HL-60 (cell line): ENCODE results near the gene KLHL3.

ENCODE experiments used
- DNase-seq, 2 experiments: peaks; one replicate each; pipeline ENCODE4 v3.0.0-alpha.2; 2010 to 2020; ENCODE audit warnings: low read depth in 1 of 2, low spot score in 1 of 2
- H3K27ac ChIP-seq: fragments of 250-450 bp; sonication (Bioruptor Pico); replicated peaks from 2 replicates; pipeline ENCODE4 v1.5.1; 2020; ENCODE audit warnings: mild to moderate bottlenecking, moderate library complexity
- H3K27me3 ChIP-seq: fragments of 250-450 bp; sonication (Bioruptor Pico); 2 replicates; pipeline ENCODE4 v1.5.1; 2021; ENCODE audit warnings: mild to moderate bottlenecking, moderate library complexity; ENCODE audit not compliant: insufficient read depth, poor library complexity, severe bottlenecking
- H3K4me3 ChIP-seq: replicated peaks from 2 replicates; pipeline ENCODE4 v1.5.1; 2011; ENCODE audit warnings: mild to moderate bottlenecking, control low read depth, low read length; ENCODE audit not compliant: insufficient read depth
- GABPA ChIP-seq: IDR thresholded peaks from 2 replicates; pipeline ENCODE4 v1.6.1; 2012; ENCODE audit warnings: low read depth
- POLR2AphosphoS5 ChIP-seq: IDR thresholded peaks from 2 replicates; pipeline ENCODE4 v1.6.1; 2012; ENCODE audit warnings: low read depth
- SPI1 ChIP-seq: IDR thresholded peaks from 2 replicates; pipeline ENCODE4 v1.6.1; 2012; ENCODE audit warnings: low read depth, mild to moderate bottlenecking, borderline replicate concordance
- TF ChIP-seq, protein P1 (sequence below): IDR thresholded peaks from one replicate; pipeline ENCODE4 v1.5.1; 2011; ENCODE audit warnings: low read length, control low read depth, inconsistent platforms; ENCODE audit not compliant: insufficient read depth
- TF ChIP-seq, protein P2 (sequence below): IDR thresholded peaks from 2 replicates; pipeline ENCODE4 v1.6.1; 2012; ENCODE audit warnings: low read depth; ENCODE audit not compliant: insufficient replicate concordance

The KLHL3 gene

GRCh38 chr5:137641148-137641547 lies 94.7 kb downstream of the KLHL3 start:
- no peak for DNase-seq
- H3K27me3 ChIP-seq, result no peaks in the 10 kb centered on the region
- no peak overlapping the region for H3K4me3 ChIP-seq
- no peak overlapping the region for H3K27ac ChIP-seq
- TF ChIP-seq, protein P1, sequence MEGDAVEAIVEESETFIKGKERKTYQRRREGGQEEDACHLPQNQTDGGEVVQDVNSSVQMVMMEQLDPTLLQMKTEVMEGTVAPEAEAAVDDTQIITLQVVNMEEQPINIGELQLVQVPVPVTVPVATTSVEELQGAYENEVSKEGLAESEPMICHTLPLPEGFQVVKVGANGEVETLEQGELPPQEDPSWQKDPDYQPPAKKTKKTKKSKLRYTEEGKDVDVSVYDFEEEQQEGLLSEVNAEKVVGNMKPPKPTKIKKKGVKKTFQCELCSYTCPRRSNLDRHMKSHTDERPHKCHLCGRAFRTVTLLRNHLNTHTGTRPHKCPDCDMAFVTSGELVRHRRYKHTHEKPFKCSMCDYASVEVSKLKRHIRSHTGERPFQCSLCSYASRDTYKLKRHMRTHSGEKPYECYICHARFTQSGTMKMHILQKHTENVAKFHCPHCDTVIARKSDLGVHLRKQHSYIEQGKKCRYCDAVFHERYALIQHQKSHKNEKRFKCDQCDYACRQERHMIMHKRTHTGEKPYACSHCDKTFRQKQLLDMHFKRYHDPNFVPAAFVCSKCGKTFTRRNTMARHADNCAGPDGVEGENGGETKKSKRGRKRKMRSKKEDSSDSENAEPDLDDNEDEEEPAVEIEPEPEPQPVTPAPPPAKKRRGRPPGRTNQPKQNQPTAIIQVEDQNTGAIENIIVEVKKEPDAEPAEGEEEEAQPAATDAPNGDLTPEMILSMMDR, result no peak
- TF ChIP-seq GABPA (no peak), POLR2AphosphoS5 (no peak), SPI1 (no peak)
- TF ChIP-seq, protein P2, sequence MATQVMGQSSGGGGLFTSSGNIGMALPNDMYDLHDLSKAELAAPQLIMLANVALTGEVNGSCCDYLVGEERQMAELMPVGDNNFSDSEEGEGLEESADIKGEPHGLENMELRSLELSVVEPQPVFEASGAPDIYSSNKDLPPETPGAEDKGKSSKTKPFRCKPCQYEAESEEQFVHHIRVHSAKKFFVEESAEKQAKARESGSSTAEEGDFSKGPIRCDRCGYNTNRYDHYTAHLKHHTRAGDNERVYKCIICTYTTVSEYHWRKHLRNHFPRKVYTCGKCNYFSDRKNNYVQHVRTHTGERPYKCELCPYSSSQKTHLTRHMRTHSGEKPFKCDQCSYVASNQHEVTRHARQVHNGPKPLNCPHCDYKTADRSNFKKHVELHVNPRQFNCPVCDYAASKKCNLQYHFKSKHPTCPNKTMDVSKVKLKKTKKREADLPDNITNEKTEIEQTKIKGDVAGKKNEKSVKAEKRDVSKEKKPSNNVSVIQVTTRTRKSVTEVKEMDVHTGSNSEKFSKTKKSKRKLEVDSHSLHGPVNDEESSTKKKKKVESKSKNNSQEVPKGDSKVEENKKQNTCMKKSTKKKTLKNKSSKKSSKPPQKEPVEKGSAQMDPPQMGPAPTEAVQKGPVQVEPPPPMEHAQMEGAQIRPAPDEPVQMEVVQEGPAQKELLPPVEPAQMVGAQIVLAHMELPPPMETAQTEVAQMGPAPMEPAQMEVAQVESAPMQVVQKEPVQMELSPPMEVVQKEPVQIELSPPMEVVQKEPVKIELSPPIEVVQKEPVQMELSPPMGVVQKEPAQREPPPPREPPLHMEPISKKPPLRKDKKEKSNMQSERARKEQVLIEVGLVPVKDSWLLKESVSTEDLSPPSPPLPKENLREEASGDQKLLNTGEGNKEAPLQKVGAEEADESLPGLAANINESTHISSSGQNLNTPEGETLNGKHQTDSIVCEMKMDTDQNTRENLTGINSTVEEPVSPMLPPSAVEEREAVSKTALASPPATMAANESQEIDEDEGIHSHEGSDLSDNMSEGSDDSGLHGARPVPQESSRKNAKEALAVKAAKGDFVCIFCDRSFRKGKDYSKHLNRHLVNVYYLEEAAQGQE, result no peak

DNA sequence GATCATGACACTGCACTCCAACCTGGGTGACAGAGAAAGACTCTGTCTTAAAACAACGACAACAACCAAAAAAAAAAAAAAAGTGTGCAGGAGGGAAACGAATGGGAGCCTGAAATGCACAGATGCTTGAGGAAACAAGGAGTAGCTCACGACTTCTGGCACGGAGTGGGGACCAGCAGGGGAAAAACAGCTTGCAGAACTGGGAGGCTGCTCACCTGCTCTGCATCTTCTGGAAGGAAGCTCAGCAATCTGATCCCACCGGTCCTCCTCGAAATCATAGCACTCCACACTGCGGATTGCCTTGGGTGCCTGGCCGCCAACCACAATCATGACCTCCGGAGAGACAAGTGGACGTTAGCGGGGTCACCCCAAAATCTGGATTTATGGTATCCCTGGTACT lies 96.2 kb downstream of the KLHL3 start:
- Histone ChIP-seq H3K27me3 (no peaks in the 10 kb centered on the region), H3K27ac (no peak overlapping the region), H3K4me3 (no peak overlapping the region)
- no peak for TF ChIP-seq POLR2AphosphoS5
- TF ChIP-seq, protein P1, result no peak
- TF ChIP-seq, protein P2, result no peak
- TF ChIP-seq GABPA, result no peak
- no peak for TF ChIP-seq SPI1
- no peak for DNase-seq

GRCh38 chr5:137638841-137639240 lies 97.0 kb downstream of the KLHL3 start:
- no peak for DNase-seq
- no peaks in the 10 kb centered on the region for H3K27me3 ChIP-seq
- H3K27ac ChIP-seq, result no peak overlapping the region
- no peak overlapping the region for H3K4me3 ChIP-seq
- TF ChIP-seq GABPA (no peak), POLR2AphosphoS5 (no peak), SPI1 (no peak)
- TF ChIP-seq, protein P1, result no peak
- TF ChIP-seq, protein P2, result no peak
